Psoas muscle (tissue), 8 donors: ENCODE results near the gene SMARCAL1. TPM values are rescaled to one million over a fixed set of nuclear protein-coding genes. Genes with fewer than 3 reads are reported as not detected.

Experiments
- ATAC-seq, 4 donors: fragments of 200-7000 bp; cut with Tn5 transposase; one replicate each; pipeline ENCODE4 v1.9.1; 2020; ENCODE audit warnings: moderate library complexity in 3 of 4, mild to moderate bottlenecking in 2 of 4
- DNase-seq, 2 donors: peaks; one replicate each; pipeline ENCODE4 v3.0.0-alpha.2; 2020
- H3K27ac ChIP-seq: fragments of 200-600 bp; one replicate; pipeline ENCODE4 v1.8.0; 2022
- H3K27me3 ChIP-seq, 3 donors: fragments of 200-600 bp in 1 of 3; one replicate each; pipeline versions ENCODE4 v1.6.1 to v1.8.0; 2013 to 2022; ENCODE audit warnings: low read length in 2 of 3, mild to moderate bottlenecking in 2 of 3, moderate library complexity in 1 of 3; ENCODE audit not compliant: insufficient read depth in 3 of 3
- H3K36me3 ChIP-seq, 2 donors: fragments of 200-600 bp in 1 of 2; one replicate each; pipeline versions ENCODE4 v1.6.1 to v1.8.0; 2013 to 2022; ENCODE audit warnings: low read depth in 1 of 2, mild to moderate bottlenecking in 1 of 2, moderate library complexity in 1 of 2; ENCODE audit not compliant: insufficient read depth in 1 of 2
- H3K4me1 ChIP-seq: fragments of 200-600 bp; one replicate; pipeline ENCODE4 v1.8.0; 2022
- H3K4me3 ChIP-seq: fragments of 200-600 bp; one replicate; pipeline ENCODE4 v1.8.0; 2022; ENCODE audit warnings: mild to moderate bottlenecking
- H3K9me3 ChIP-seq: fragments of 200-600 bp; one replicate; pipeline ENCODE4 v1.8.0; 2022
- CTCF ChIP-seq: fragments of 200-600 bp; IDR thresholded peaks from one replicate; pipeline ENCODE4 v1.8.0; 2022; ENCODE audit warnings: antibody characterized with exemption
- WGBS, 3 donors: extraction: QIAGEN DNeasy Blood & Tissue Kit; methylation state at CpG; one replicate each; pipeline versions ENCODE4 v1.1.6 to v1.1.7; 2013; 5-methylcytosine and 5-hydroxymethylcytosine counted together
- intact Hi-C, 2 donors: fragments of 100-400 bp; cut with DNase I; formaldehyde crosslinking; loops; one replicate each; pipeline versions ENCODE4 v1.11.0 to v1.14.2; 2022
- polyA plus RNA-seq, 3 donors: library from polyadenylated mRNA; stranded (reverse); fragments of 200-250 nt; gene quantifications; one replicate each; pipeline ENCODE4 v1.2.3, GENCODE V29; 2013
- total RNA-seq, 4 donors: library from RNA; stranded (reverse); fragmentation: NEBNext Ultra II Directional in 2 of 4; extraction: Animal tissue kit (Norgen Biotek cat#: 25700) in 2 of 4; gene quantifications; one replicate each; pipeline versions ENCODE4 v1.2.1 to v1.2.4, GENCODE V29; 2021 to 2023
- donor health status: healthy with polysubstance abuse.
- donor health status: DM: no; HTN: no; CAD: no; lungs with moderate emphysema.
- donor health status: Bipolar disorder and iron deficiency.
- donor health status: healthy.
- donor health status: DM: yes; HTN: yes; CAD: no.
- donor health status: DM: no; HTN: no; CAD: no.
- donor health status: DM: no; HTN: no; CAD: no.
- donor health status: DM: yes; HTN: yes; CAD: no.

Gene SMARCAL1
- total and polyA plus RNA-seq, 7 donors: 7.9 to 18.3 (median 11.4) TPM

GRCh38 chr2:216408426-216409290, 3.6 kb upstream of the SMARCAL1 start:
- Histone ChIP-seq H3K27ac (no peak overlapping the region), H3K4me3 (no peak overlapping the region), H3K36me3 (no peaks in the 10 kb centered on the region), H3K27me3 (peaks cover 0 to 3% (median 0%) of the 10 kb centered on the region in 3 donors), H3K4me1 (peaks cover 6% of the 10 kb centered on the region), H3K9me3 (no peaks in the 10 kb centered on the region)
- intact Hi-C loops: no loop called here
- TF ChIP-seq CTCF: no peak
- 58 to 66% (median 63%) methylated on average over 11 of the region's 11 CpGs for WGBS, 3 donors
- DNase-seq (no peak), ATAC-seq (no peak)

- Histone ChIP-seq H3K9me3 (no peaks in the 10 kb centered on the region), H3K36me3 (peaks cover 5 to 13% of the 10 kb centered on the region in 2 donors), H3K4me1 (peaks cover 8% of the 10 kb centered on the region), H3K27me3 (peaks cover 0 to 3% (median 0%) of the 10 kb centered on the region in 3 donors), H3K27ac (no peak overlapping the region), H3K4me3 (no peak overlapping the region)
- no peak for DNase-seq
- ATAC-seq: no peak
- intact Hi-C loops: no loop called here
- 82 to 90% (median 88%) methylated on average over 7 of the region's 7 CpGs for WGBS, 3 donors
- no peak for TF ChIP-seq CTCF
These were observed 1.7 kb upstream of the SMARCAL1 start for GRCh38 chr2:216410550-216410949.

- peaks cover 8% of the 10 kb centered on the region for H3K4me1 ChIP-seq
- intact Hi-C loops: no loop called here
- H3K4me3 ChIP-seq: no peak overlapping the region
- TF ChIP-seq CTCF: no peak
- no peak for DNase-seq
- no peak overlapping the region for H3K27ac ChIP-seq
- no peaks in the 10 kb centered on the region for H3K27me3 ChIP-seq
- H3K9me3 ChIP-seq: no peaks in the 10 kb centered on the region
- 95 to 97% (median 96%) methylated on average over 5 of the region's 5 CpGs for WGBS, 3 donors
- no peak for ATAC-seq
- peaks cover 11 to 44% of the 10 kb centered on the region in 2 donors for H3K36me3 ChIP-seq
These were observed 1.6 kb downstream of the SMARCAL1 start for GRCh38 chr2:216413882-216414281.

- WGBS, 3 donors: 72 to 85% (median 77%) methylated on average over 3 of the region's 3 CpGs
- Histone ChIP-seq H3K27me3 (no peaks in the 10 kb centered on the region), H3K36me3 (peaks cover 11 to 49% of the 10 kb centered on the region in 2 donors), H3K9me3 (no peaks in the 10 kb centered on the region), H3K4me3 (no peak overlapping the region), H3K4me1 (peaks cover 8% of the 10 kb centered on the region), H3K27ac (no peak overlapping the region)
- intact Hi-C loops: no loop called here
- no peak for TF ChIP-seq CTCF
- no peak for DNase-seq
- no peak for ATAC-seq
These were observed 2.6 kb downstream of the SMARCAL1 start for GRCh38 chr2:216414772-216415319.
